A673 (cell line): ENCODE results near the gene TNKS2. TPM values are rescaled to one million over a fixed set of nuclear protein-coding genes. Genes with fewer than 3 reads are reported as not detected.

ENCODE experiments used
- BruUV-seq: library from RNA; stranded (reverse); fragments of 400-500 nt; replicated peaks from 2 replicates; lab custom pipeline; 2021; lab: Mats Ljungman, UMichigan
- CTCF ChIA-PET: fragments of 300-600 bp; sonication (Branson Sonifier 250); formaldehyde crosslinking; loops from one replicate; lab custom pipeline; 2022; ENCODE audit warnings: antibody characterized with exemption; lab: Charles Lee
- POLR2A ChIA-PET: fragments of 300-600 bp; sonication (Branson Sonifier 250); formaldehyde crosslinking; loops from one replicate; lab custom pipeline; 2022; ENCODE audit warnings: antibody characterized with exemption; ENCODE audit not compliant: low non-redundant PET; lab: Charles Lee
- DNase-seq: peaks from one replicate; pipeline ENCODE4 v3.0.0-alpha.2; 2015; ENCODE audit warnings: low spot score
- H3K27ac ChIP-seq: fragments of 200-600 bp; sonication (generic); 2 replicates; pipeline ENCODE4 v1.5.1; 2016; ENCODE audit warnings: mixed run types, low read depth, mild to moderate bottlenecking, mixed read lengths, antibody characterized with exemption, low read length; ENCODE audit not compliant: poor library complexity, severe bottlenecking
- H3K27me3 ChIP-seq: fragments of 200-600 bp; sonication (generic); replicated peaks from 2 replicates; pipeline ENCODE4 v1.6.1; 2017; ENCODE audit warnings: mixed run types, low read depth, mild to moderate bottlenecking, mixed read lengths, antibody characterized with exemption, low read length; ENCODE audit not compliant: insufficient read depth, poor library complexity
- H3K36me3 ChIP-seq: fragments of 200-600 bp; sonication (generic); 2 replicates; pipeline ENCODE4 v1.6.1; 2016; ENCODE audit warnings: mixed run types, mild to moderate bottlenecking, mixed read lengths, antibody characterized with exemption, low read length; ENCODE audit not compliant: insufficient read depth, poor library complexity, severe bottlenecking
- H3K4me1 ChIP-seq: fragments of 200-600 bp; sonication (generic); 2 replicates; pipeline ENCODE4 v1.6.1; 2017; ENCODE audit warnings: mixed run types, mild to moderate bottlenecking, mixed read lengths, antibody characterized with exemption, low read length; ENCODE audit not compliant: insufficient read depth, poor library complexity, severe bottlenecking
- H3K4me3 ChIP-seq: fragments of 200-600 bp; sonication (generic); 2 replicates; pipeline ENCODE4 v1.5.1; 2016; ENCODE audit warnings: low read depth, mixed run types, mild to moderate bottlenecking, mixed read lengths, low read length; ENCODE audit not compliant: poor library complexity, severe bottlenecking
- H3K9me3 ChIP-seq: fragments of 200-600 bp; sonication (generic); 2 replicates; pipeline ENCODE4 v1.6.1; 2016; ENCODE audit warnings: mixed run types, low read depth, mild to moderate bottlenecking, mixed read lengths, antibody characterized with exemption, low read length; ENCODE audit not compliant: poor library complexity, severe bottlenecking
- CTCF ChIP-seq: fragments of 300-800, 200-600 bp; sonication (generic); conservative IDR thresholded peaks from 2 replicates; pipeline ENCODE4 v1.5.1; 2017; ENCODE audit warnings: low read depth, mild to moderate bottlenecking, antibody characterized with exemption, low read length, moderate library complexity, mixed read lengths
- EZH2 ChIP-seq: fragments of 200-600 bp; sonication (generic); IDR thresholded peaks from 2 replicates; pipeline ENCODE4 v1.6.1; 2017; ENCODE audit warnings: borderline replicate concordance, low read depth, mild to moderate bottlenecking, mixed read lengths, antibody characterized with exemption, low read length; ENCODE audit not compliant: poor library complexity, severe bottlenecking
- intact Hi-C: fragments of 100-400 bp; cut with micrococcal nuclease; formaldehyde crosslinking; loops from one replicate; pipeline ENCODE4 v1.10.0; 2022; ENCODE audit not compliant: unreplicated experiment
- total RNA-seq: library from RNA; stranded (reverse); gene quantifications from 2 replicates; pipeline ENCODE4 v1.2.3, GENCODE V29; 2021

TNKS2 gene
- total RNA-seq, 1 experiment from 2014 or later, result 39.4 TPM

GRCh38 chr10:91778485-91778884 is 19.7 kb upstream of the TNKS2 start:
- H3K27ac ChIP-seq, result no peak overlapping the region
- H3K36me3 ChIP-seq, result no peaks in the 10 kb centered on the region
- no peaks in the 10 kb centered on the region for H3K9me3 ChIP-seq
- H3K4me3 ChIP-seq, result no peak overlapping the region
- BruUV-seq, result no TSS peak
- TF ChIP-seq CTCF (no peak), EZH2 (no peak)
- POLR2A ChIA-PET, result no interaction called here
- CTCF ChIA-PET, result no interaction called here
- no peak for DNase-seq
- no peaks in the 10 kb centered on the region for H3K4me1 ChIP-seq
- intact Hi-C loops, result no loop called here
- peaks cover 13% of the 10 kb centered on the region for H3K27me3 ChIP-seq

GRCh38 chr10:91779011-91779605 is 19.1 kb upstream of the TNKS2 start:
- Histone ChIP-seq H3K27ac (no peak overlapping the region), H3K36me3 (no peaks in the 10 kb centered on the region), H3K4me3 (no peak overlapping the region), H3K4me1 (no peaks in the 10 kb centered on the region), H3K9me3 (no peaks in the 10 kb centered on the region), H3K27me3 (peaks cover 13% of the 10 kb centered on the region)
- intact Hi-C loops, result no loop called here
- DNase-seq, result no peak
- TF ChIP-seq CTCF (no peak), EZH2 (no peak)
- ChIA-PET POLR2A (no interaction called here), CTCF (no interaction called here)
- BruUV-seq, result no TSS peak

GRCh38 chr10:91782539-91782938 is 15.7 kb upstream of the TNKS2 start:
- POLR2A ChIA-PET, result no interaction called here
- Histone ChIP-seq H3K4me3 (no peak overlapping the region), H3K36me3 (no peaks in the 10 kb centered on the region), H3K27ac (no peak overlapping the region), H3K9me3 (no peaks in the 10 kb centered on the region), H3K27me3 (peaks cover 10% of the 10 kb centered on the region), H3K4me1 (no peaks in the 10 kb centered on the region)
- intact Hi-C loops, result no loop called here
- BruUV-seq, result no TSS peak
- DNase-seq, result no peak
- CTCF ChIA-PET, result no interaction called here
- TF ChIP-seq EZH2, result no peak
- no peak for TF ChIP-seq CTCF
